Embryonic facial prominence (tissue), 1 donor: ENCODE measurements around the gene BBS5.
"Not testable (repeated sequence)": the region's sequence is repeated elsewhere in the genome, so short reads cannot be mapped to it uniquely, and the experiment has no call there.

Experiments used
- DNase-seq: peaks from one replicate; pipeline ENCODE4 v3.0.0-alpha.2; 2016; ENCODE audit errors: extremely low spot score

The BBS5 gene

DNA sequence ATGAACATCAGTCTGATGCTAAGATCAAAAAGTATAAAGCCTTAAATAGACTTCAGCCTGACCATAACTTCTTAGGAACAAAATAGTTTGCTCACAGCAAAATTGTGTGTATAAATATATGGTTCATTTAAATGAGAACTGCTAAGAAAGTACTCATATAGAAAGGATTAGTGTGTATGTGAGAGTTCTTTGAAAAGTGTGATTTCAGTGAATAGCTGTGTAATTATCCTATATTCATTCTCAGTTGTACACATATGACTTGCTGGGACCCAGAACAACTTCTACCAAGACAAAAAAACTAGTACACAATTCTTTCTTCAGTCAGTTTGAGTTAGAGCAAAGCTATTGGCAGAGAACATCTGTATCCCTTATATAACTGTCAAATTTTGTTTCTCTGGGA lies 7.2 kb downstream of the BBS5 start:
- no peak for DNase-seq

DNA sequence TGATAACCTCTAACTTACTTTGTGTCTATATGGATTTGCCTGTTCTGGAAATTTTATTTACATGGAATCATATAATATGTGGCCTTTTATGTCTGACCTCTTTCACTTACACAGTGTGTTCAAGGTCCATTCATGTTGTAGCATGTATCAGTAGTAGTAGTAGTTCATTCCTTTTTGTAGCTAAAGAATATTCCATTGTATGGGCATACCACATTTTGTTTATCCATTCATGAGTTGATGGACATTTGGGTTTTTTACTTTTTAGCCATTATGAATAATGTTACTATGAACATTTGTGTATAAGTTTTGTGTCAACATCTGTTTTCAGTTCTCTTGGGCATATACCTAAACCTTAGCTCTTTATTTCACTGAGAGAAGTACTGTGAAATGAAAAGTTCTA lies 11.5 kb downstream of the BBS5 start:
- DNase-seq = no peak

DNA sequence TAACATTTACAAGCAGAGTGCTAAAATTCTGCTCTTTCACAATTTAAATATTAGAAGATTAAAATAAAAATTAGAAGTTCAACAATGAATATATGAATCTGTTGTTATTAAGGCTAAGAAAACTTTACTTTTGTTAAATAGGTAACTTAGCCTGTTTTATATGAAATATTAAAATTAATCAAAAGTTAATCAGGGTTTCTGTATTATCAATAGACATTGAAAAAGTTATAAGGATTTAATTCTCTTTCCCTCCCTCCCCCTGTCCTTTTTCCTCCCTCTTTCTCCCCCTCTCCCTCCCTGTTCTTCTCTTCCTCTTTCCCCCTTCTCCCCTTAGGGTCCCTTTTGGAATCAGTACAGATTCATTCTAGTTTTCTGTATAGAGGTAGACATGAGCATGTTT lies 12.1 kb downstream of the BBS5 start:
- DNase-seq = no peak

GRCh38 chr2:169493360-169493759 lies 14.1 kb downstream of the BBS5 start:
- DNase-seq = no peak

DNA sequence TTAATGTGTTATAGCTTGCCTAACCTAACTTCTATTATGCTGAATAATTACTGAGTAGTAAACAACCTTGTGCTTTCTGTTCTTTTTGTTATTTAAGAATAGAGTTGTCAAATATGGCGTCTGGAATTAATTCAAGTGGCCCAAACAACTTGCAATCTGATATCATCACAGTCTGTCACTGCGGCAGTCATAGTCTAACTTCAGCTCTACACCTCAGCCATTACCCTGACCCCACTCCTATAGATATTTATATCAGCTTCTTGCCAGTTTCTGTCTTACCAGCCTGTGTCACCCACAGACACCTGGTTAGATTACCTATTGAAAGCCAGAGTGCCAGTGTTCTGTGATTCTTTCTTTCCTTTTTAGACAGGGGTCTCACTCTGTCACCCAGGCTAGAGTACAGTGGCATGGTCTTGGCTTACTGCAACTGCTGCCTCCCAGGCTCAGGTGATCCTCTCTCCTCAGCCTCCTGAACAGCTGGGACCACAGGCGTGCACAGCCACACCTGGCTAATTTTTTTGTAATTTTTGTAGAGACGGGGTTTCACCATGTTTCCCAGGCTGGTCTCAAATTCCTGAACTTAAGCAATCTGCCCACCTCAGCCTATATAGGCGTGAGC lies 16.1 kb downstream of the BBS5 start:
- DNase-seq = no peak

DNA sequence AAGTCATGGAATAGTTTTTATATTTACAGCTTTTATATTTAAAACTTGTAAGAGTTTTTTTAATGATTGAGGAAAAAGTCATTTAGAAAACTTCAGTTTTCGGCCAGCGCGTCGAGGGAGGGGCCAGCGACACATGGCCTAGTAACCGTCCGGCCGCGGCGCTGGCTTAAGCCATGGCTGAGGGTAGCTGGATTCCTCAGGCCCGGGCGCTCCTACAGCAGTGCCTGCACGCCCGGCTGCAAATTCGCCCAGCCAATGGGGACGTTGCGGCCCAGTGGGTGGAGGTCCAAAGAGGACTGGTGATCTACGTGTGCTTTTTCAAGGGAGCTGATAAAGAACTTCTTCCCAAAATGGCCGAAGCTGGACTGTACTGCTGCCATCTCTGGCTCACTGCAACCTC lies 25.4 kb downstream of the BBS5 start:
- no peak for DNase-seq

DNA sequence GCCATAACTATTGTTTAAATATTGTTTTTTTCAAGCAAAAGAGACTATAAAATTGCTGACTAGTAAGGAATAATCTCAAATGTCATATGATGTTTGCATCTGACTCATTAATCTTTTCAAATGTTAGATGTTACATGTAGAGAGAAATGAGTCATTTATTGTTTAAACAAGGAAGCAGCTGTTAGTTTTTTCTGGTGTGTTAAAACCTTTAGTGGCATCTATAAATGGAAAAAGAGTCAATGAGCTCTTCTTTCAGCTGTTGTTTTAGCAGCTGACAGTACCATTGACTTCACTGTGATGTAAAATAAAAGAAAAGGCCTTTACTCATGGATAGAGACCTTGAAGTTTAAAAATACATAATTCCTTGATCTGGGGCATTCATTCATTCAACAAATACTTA lies 28.4 kb downstream of the BBS5 start:
- no peak for DNase-seq

DNA sequence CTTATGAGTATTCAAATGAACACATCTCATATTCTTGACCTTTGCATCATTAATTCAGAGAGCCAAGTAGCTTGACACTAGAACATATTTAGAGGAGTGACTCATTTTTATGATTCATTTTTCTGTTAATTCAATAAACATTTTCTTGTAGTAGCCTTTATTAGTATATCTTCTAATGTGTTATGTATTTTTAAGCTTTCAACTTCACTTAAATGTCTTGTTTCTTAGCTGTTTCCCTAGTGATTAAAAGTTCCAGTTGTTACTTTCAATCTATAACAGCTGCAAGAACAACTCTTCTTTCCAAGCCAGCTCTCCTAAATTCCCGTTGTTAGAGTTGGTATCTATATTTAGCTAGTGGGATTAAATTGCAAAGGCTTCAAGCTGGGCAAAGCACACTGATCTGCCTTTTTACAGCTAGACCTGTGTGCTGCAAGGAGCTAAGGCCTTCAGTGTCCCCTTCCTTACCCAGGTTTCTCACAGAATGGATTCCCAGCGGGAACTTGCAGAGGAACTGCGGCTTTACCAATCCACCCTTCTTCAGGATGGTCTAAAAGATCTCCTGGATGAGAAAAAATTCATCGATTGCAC lies 30.1 kb downstream of the BBS5 start, which contains the start of gene KLHL41:
Gene KLHL41 (plus strand): TSS at position 405 of the 588 bp plus-strand sequence. CDS start 77 bp downstream, at position 482.
- DNase-seq = no peak

GRCh38 chr2:169509955-169510354 lies 30.7 kb downstream of the BBS5 start:
- no peak for DNase-seq

GRCh38 chr2:169510496-169510895 lies 31.2 kb downstream of the BBS5 start:
- DNase-seq = no peak

- no peak for DNase-seq
Measured at GRCh38 chr2:169511818-169512217, 32.5 kb downstream of the BBS5 start.

- no peak for DNase-seq
Measured at GRCh38 chr2:169512525-169512924, 33.2 kb downstream of the BBS5 start.

GRCh38 chr2:169513094-169513493 lies 33.8 kb downstream of the BBS5 start:
- no peak for DNase-seq

DNA sequence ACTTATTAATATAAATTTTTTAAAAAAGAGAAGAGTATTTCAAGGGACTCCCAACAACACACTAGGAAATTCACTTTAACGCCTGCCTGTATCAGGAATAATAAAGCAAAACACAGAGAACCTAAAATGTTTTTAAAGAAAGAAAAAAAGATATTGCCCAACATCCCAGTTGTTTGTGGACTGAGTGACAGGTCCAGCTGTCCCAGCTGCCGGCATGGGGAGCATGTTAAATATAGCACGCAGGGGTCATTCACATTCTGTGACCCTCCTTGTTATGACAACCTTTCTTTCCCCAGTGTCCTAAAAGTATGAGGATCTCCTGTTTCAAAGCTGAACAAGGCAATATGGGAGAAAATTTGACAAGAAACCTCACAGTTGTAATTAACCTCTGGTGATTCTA lies 34.6 kb downstream of the BBS5 start:
- DNase-seq = no peak

DNA sequence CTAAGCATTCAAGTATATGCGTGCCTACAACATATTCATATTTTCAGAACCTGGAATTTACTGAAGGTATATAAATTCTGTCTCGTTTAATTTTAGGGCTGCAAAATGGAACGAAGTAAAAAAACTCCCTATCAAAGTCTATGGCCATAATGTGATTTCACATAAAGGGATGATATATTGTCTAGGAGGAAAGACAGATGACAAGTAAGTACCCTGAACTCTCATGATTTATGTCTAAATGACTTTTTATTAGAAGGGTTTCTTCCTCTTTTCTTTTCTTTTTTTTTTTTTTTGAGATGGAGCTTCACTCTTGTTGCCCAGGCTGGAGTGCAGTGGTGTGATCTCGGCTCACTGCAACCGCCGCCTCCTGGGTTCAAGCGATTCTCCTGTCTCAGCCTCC lies 35.5 kb downstream of the BBS5 start:
- not testable (repeated sequence) for DNase-seq

DNA sequence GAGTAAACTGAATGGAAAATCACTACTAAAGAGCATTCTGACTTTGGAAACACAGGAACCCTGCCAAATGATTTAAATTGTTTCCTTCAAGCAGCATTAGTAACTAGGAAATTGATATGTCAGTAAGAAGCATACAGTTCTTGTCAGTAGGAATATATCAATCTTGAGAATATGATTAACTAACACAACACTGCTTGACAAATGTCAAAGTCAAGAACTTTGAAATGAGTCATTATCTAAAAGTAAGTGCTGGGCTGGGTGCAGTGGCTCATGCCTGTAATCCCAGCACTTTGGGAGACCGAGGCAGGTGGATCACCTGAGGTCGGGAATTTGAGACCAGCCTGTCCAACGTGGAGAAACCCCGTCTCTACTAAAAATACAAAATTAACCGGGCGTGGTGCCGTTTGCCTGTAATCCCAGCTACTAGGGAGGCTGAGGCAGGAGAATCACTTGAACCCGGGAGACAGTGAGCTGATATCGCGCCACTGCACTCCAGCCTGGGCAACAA lies 37.2 kb downstream of the BBS5 start:
- not testable (repeated sequence) for DNase-seq

DNA sequence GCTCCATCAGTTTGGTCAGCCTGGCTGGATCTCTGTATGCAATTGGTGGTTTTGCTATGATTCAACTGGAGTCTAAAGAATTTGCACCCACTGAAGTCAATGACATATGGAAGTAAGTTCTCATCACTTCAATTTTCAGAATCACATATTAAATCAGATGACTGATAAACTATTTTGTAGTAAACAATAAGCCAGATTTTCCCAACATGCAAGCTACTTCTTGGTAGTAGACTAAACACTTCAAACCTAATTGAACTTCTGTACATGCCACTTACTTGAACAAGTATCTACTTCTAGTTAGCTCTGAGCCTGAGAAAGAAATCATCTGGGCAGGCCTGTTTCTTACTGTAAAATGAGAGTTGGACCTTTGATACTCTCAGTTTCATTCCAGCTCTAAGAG lies 41.6 kb downstream of the BBS5 start:
- DNase-seq = no peak

DNA sequence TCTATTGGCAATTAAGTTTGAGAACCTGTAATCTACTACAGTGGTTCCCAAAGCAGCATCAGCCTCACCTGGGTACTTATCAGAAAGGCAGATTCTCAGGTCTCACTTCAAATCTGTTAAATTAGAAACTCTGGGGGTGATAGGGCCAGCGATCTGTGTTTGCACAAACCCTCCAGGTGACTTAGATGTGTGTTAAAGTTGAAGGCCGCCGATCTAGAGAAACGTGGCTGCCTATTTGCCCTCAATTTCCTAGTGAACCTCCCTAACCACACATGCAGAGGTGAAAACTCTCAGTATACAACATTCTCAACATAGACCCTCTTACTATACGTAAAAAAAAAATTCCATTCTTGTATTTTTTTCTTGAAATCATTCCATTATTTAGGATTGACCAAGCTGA lies 44.4 kb downstream of the BBS5 start:
- no peak for DNase-seq

- DNase-seq = no peak
Measured at GRCh38 chr2:169525434-169525833, 46.1 kb downstream of the BBS5 start.

- DNase-seq = no peak
Measured at GRCh38 chr2:169526451-169526850, 47.2 kb downstream of the BBS5 start.

DNA sequence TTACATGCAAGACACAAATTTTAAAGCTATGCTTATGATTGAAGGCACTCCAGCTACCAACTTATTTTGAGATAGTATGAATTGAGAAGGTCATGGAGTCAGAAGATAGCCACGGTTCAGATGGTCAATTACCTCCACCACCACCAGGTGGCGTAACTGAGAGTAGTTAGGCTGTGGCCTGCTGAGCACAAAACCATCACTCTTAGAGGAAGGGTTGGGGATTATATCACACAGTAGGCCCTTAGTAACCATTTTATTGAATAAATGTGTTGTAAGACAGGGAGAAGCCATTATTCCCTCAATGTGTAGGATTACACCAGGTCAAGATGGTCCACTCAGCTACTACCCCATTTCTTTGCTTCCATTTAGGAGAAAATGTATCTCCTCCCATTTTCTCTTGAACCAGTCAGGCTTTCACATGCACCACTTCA lies 49.0 kb downstream of the BBS5 start:
- DNase-seq = no peak

GRCh38 chr2:169539460-169539859 lies 60.2 kb downstream of the BBS5 start:
- DNase-seq = not testable (repeated sequence)

DNA sequence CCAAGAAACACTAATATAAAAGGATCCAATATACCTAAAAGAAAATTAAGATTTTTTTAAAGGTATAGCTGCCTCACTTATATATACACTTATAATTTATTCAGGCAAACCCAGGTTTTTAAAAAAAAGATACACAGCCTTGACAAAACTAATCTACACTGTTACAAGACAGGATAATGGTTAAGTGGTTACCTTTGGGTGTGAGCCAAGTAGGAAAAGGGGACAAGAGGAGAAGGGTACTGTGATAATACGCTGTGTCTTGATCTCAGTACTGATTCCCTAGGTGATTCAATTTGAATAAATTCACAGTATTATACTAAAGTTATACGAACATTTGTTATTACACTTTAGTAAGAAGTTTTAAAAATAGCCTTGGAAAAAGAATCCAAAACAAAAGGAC lies 60.9 kb downstream of the BBS5 start:
- no peak for DNase-seq

DNA sequence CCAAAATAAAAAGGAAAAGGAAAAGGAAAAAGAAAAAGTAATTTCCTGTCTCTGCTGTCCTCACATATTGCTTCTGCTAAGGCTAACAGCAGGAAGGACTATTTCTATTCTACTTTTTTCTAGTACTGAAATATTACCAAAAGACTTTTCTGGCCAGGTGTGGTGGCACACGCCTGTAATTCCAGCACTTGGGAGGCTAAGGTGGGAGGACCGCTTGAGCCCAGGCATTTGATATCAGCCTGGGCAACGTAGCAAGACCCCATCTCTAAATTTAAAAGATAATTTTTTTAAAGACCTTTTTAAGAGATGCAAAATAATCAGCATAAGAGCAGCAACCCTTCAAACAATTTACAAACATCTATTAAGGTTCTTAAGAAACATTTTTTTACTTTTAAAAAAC lies 63.1 kb downstream of the BBS5 start:
- DNase-seq = no peak
